ENCODE results near the gene HBP1. TPM values are rescaled to one million over a fixed set of nuclear protein-coding genes. Genes with fewer than 3 reads are reported as not detected.

HBP1 gene
- polyA plus RNA-seq, 3 donors = 41.2 to 52.9 (median 44.7) TPM

DNA sequence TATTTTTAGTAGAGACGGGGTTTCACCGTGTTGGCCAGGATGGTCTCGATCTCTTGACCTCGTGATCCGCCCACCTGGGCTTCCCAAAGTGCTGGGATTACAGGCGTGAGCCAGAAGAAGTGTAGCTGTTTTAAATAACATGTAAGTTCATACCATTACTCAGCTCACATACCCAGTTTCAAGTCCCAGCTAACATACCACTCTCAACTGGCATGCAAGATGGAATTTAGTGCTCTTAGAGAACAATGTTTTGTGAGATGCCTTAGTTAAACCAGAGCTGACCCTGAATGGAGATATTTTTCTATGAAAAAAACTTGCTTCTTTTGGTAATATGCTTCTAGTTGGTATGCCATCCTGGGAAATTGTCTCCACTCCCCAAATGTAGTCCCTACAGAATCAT is 37.3 kb downstream of the HBP1 start:
- Histone ChIP-seq H2AFZ (ENCODE audit: insufficient read depth, low read depth, low read length, poor library complexity, severe bottlenecking) (no peak overlapping the region), H3K27ac (ENCODE audit: low read depth in 1 of 2, low read length in 2 of 2) (no peak overlapping the region), H3K9ac (ENCODE audit: insufficient read depth, low read length, poor library complexity, severe bottlenecking) (no peak overlapping the region), H3K36me3 (replicated peaks in 1 of 2; ENCODE audit: control insufficient read depth in 1 of 2, insufficient read depth in 2 of 2, low read length in 2 of 2) (peaks cover 81 to 100% of the 10 kb centered on the region in 2 donors), H3K4me1 (ENCODE audit: control insufficient read depth in 1 of 2, insufficient read depth in 2 of 2, low read length in 2 of 2) (no peaks in the 10 kb centered on the region), H4K20me1 (ENCODE audit: insufficient read depth, low read length) (peaks cover 19% of the 10 kb centered on the region), H3K79me2 (ENCODE audit: insufficient read depth, low read length) (no peaks in the 10 kb centered on the region), H3K27me3 (ENCODE audit: control insufficient read depth in 2 of 2, insufficient read depth in 2 of 2, low read length in 2 of 2) (no peaks in the 10 kb centered on the region), H3K4me2 (replicated peaks; ENCODE audit: extremely low read depth, low read length, poor library complexity, severe bottlenecking) (no peak overlapping the region), H3K9me3 (replicated peaks in 1 of 2; ENCODE audit: control insufficient read depth in 1 of 2, insufficient read depth in 1 of 2, low read length in 2 of 2) (no peaks in the 10 kb centered on the region), H3K4me3 (replicated peaks in 1 of 3; ENCODE audit: low read depth in 2 of 3, low read length in 3 of 3) (no peak overlapping the region)
- Mint-ChIP-seq H3K27ac (no peak overlapping the region), H3K4me3 (no peak overlapping the region), H3K36me3 (peaks cover 77 to 91% of the 10 kb centered on the region in 2 donors), H3K4me1 (no peaks in the 10 kb centered on the region), H3K27me3 (ENCODE audit: low read depth in 3 of 3) (no peaks in the 10 kb centered on the region), H3K9me3 (peaks cover 0 to 2% (median 0%) of the 10 kb centered on the region in 7 donors)
- intact Hi-C loops (cut with micrococcal nuclease) = loop anchor here in 1 of 2 donors (10.0 kb wide), 1 partner anchor 669 kb away; no protein-coding TSS in a partner anchor
- DNase-seq = no peak
- WGBS (ENCODE audit: insufficient coverage) = no CpG with 5 or more reads among the region's 6 CpGs
- TF ChIP-seq, protein P1, sequence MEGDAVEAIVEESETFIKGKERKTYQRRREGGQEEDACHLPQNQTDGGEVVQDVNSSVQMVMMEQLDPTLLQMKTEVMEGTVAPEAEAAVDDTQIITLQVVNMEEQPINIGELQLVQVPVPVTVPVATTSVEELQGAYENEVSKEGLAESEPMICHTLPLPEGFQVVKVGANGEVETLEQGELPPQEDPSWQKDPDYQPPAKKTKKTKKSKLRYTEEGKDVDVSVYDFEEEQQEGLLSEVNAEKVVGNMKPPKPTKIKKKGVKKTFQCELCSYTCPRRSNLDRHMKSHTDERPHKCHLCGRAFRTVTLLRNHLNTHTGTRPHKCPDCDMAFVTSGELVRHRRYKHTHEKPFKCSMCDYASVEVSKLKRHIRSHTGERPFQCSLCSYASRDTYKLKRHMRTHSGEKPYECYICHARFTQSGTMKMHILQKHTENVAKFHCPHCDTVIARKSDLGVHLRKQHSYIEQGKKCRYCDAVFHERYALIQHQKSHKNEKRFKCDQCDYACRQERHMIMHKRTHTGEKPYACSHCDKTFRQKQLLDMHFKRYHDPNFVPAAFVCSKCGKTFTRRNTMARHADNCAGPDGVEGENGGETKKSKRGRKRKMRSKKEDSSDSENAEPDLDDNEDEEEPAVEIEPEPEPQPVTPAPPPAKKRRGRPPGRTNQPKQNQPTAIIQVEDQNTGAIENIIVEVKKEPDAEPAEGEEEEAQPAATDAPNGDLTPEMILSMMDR (IDR thresholded peaks at IDR 0.05) = no peak

DNA sequence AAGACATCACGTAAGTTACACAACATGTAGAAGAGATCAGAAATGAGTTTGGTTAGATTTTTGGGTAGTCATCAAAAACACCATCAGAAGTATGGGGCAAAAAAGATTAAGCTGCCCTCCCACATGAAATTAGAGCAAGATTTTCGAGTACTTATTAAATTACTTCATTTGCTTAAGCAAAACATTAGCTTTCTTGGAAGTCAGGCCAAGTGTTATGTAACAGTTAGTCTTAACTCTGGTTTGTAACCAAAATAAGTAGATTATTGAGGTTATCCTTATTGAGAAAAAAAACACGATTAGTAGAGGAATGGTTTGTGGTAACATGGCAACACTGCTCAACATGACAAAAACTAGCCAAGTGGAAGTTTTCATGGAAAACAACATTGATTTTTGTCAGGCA is 37.9 kb downstream of the HBP1 start:
- H3K27me3 ChIP-seq (ENCODE audit: control insufficient read depth in 2 of 2, insufficient read depth in 2 of 2, low read length in 2 of 2) = no peaks in the 10 kb centered on the region
- H3K9ac ChIP-seq (ENCODE audit: insufficient read depth, low read length, poor library complexity, severe bottlenecking) = no peak overlapping the region
- no peak overlapping the region for H2AFZ ChIP-seq (ENCODE audit: insufficient read depth, low read depth, low read length, poor library complexity, severe bottlenecking)
- peaks cover 72 to 88% of the 10 kb centered on the region in 2 donors for H3K36me3 Mint-ChIP-seq
- H3K4me1 Mint-ChIP-seq = no peaks in the 10 kb centered on the region
- H3K4me1 ChIP-seq (ENCODE audit: control insufficient read depth in 1 of 2, insufficient read depth in 2 of 2, low read length in 2 of 2) = no peaks in the 10 kb centered on the region
- no peaks in the 10 kb centered on the region for H3K9me3 ChIP-seq (replicated peaks in 1 of 2; ENCODE audit: control insufficient read depth in 1 of 2, insufficient read depth in 1 of 2, low read length in 2 of 2)
- no peak overlapping the region for H3K4me3 Mint-ChIP-seq
- peaks cover 17% of the 10 kb centered on the region for H4K20me1 ChIP-seq (ENCODE audit: insufficient read depth, low read length)
- peaks cover 76 to 97% of the 10 kb centered on the region in 2 donors for H3K36me3 ChIP-seq (replicated peaks in 1 of 2; ENCODE audit: control insufficient read depth in 1 of 2, insufficient read depth in 2 of 2, low read length in 2 of 2)
- H3K27me3 Mint-ChIP-seq (ENCODE audit: low read depth in 3 of 3) = no peaks in the 10 kb centered on the region
- H3K4me3 ChIP-seq (replicated peaks in 1 of 3; ENCODE audit: low read depth in 2 of 3, low read length in 3 of 3) = no peak overlapping the region
- H3K79me2 ChIP-seq (ENCODE audit: insufficient read depth, low read length) = no peaks in the 10 kb centered on the region
- H3K27ac Mint-ChIP-seq = no peak overlapping the region
- no peak overlapping the region for H3K27ac ChIP-seq (ENCODE audit: low read depth in 1 of 2, low read length in 2 of 2)
- no peak for DNase-seq
- intact Hi-C loops (cut with micrococcal nuclease) = loop anchor here in 1 of 2 donors (10.0 kb wide), 1 partner anchor 668 kb away; no protein-coding TSS in a partner anchor
- H3K4me2 ChIP-seq (replicated peaks; ENCODE audit: extremely low read depth, low read length, poor library complexity, severe bottlenecking) = no peak overlapping the region
- no CpG with 5 or more reads among the region's 3 CpGs for WGBS (ENCODE audit: insufficient coverage)
- H3K9me3 Mint-ChIP-seq = peaks cover 0 to 2% (median 0%) of the 10 kb centered on the region in 7 donors
- TF ChIP-seq, protein P1 (IDR thresholded peaks at IDR 0.05) = no peak
